Panc1 (cell line): ENCODE measurements around the gene GMDS.

ENCODE experiments used
- CTCF ChIP-seq: fragments of 450-650 bp; IDR thresholded peaks from 2 replicates; pipeline ENCODE4 v1.5.1; 2017; ENCODE audit warnings: mild to moderate bottlenecking
- POLR2AphosphoS5 ChIP-seq: IDR thresholded peaks from 2 replicates; pipeline ENCODE4 v1.6.1; 2012; ENCODE audit warnings: mild to moderate bottlenecking, low read depth, low read length, moderate library complexity

- TF ChIP-seq CTCF (no peak), POLR2AphosphoS5 (no peak)
Measured at GRCh38 chr6:1712451-1712850, 533.0 kb downstream of the GMDS start.
